GDM1 (cell line): ENCODE measurements around the gene CFAP45.
A peak's percentile ranks its signal among the peaks of the same experiment; 100 is the strongest.

ENCODE experiments used
- DNase-seq: peaks from one replicate; lab custom pipeline; 2025; lab: John Stamatoyannopoulos, UW

Gene CFAP45

GRCh38 chr1:159923203-159924024, 23.4 kb upstream of the CFAP45 start:
- DNase-seq, result peak; percentile 66

GRCh38 chr1:159922511-159923202, 22.7 kb upstream of the CFAP45 start:
- DNase-seq, result no peak

DNA sequence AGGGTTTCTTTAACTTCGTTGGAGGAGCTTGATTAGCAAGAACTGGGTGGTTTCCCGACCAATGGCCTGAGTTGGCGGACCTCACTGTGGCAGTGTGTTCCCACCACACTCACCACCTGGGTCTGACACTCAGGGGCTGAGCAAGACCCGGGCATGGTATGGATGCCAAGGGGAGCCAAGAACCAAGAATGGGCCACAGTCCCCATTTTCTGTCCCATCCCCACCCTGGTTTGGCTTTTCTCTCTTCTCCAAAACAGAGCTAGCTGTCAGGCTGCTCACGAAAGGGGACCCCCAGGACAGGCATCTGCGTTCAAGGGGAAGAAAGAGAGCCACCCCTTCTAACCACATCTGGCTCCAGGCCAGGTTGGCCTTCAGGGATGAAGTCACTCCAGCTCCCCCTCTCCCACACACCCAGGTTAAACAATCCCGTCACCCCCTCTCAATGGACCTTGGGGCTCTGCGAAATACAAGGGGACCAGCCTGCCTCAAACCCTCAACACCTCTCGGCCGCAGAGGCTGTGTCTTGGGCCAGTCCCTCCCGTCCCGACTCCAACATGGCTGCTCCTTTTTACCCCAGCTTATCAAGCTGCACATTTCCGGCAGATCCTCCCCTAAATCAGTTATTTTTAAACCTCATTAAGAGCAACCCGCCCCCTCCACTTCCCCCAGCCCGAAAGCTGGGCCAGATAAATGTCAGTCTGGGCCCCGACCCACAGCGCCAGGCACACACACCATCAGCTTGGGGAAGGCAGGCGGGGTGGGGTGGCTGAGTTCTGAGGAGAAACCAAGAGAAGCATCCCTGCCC, 21.9 kb upstream of the CFAP45 start:
- DNase-seq, result peak; percentile 63

DNA sequence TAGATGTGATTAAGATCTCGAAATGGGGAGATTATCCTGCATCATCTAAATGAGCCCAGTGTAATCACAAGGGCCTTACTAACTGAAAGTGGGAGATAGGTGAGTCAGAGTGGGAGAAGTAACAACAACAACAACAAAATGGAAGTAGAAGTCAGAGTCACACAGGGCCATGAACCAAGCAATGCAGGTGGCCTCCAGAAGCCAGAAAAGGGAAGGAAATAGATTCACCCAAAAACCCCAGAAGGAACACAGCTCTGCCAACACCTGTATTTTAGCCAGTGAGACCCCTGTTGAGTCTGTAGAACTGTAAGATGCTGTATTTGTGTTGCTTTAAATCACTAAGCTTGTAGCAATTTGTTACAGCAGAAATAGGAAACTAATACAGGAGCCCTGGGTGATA, 21.3 kb upstream of the CFAP45 start:
- no peak for DNase-seq

GRCh38 chr1:159920651-159921050, 20.7 kb upstream of the CFAP45 start:
- DNase-seq, result no peak

DNA sequence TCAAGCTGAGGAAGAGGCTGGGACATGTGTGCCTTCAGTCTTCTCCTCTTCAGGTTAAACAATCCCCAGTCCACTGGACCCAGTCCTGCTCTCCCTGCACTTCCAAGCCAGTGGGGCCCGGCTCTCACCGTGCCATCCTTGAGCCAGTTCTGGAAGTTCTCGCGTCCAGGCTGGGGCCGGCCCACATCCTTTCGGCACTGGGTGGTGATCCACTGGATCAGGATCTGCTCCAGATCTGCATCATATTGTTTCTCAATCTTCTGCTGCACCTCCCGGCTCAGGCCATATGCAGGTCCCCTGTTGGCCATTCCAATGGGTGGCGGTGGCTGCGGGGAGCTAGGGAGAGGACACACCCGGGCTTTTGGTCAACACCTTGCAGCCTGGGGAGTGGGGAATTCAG, 20.2 kb upstream of the CFAP45 start:
- DNase-seq, result no peak

- DNase-seq, result no peak
Observed at GRCh38 chr1:159919236-159919865, 19.4 kb upstream of the CFAP45 start.

GRCh38 chr1:159918352-159919200, 18.6 kb upstream of the CFAP45 start:
- no peak for DNase-seq

GRCh38 chr1:159917533-159918351, 17.8 kb upstream of the CFAP45 start:
- DNase-seq, result peak; percentile 37

- DNase-seq, result no peak
Observed at GRCh38 chr1:159916242-159917051, 16.5 kb upstream of the CFAP45 start.

DNA sequence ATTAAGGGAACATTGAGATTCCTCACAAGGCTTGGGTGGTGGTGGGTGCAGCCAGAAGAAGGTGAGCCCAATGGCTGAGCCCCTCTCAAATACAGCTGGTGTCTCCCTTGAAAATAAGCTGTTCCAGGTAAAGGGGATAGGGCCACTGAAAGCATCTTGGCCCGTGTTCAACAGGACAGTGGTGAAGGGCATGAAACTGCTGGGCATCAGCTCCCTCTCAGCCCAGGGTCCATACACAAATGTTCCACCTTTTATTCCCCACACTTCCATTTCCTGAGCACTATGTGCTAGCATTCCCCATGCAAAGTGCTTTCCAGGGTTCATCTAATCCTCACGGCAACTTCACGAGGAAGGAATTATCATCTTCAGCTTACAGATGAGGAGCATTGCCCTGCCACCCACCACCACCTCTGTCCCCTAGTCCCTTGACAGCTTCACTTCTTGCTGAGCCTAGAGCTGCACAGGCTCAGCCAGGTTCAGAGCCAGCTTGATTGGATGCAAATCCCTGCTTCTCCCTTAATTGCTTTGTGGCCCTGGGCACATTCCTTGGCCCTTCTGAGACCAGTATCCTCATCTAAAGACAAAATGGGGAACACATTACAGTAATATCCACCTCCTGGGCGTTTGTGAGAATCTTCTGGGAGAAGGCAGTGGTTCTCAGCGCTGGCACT, 15.7 kb upstream of the CFAP45 start:
- no peak for DNase-seq

DNA sequence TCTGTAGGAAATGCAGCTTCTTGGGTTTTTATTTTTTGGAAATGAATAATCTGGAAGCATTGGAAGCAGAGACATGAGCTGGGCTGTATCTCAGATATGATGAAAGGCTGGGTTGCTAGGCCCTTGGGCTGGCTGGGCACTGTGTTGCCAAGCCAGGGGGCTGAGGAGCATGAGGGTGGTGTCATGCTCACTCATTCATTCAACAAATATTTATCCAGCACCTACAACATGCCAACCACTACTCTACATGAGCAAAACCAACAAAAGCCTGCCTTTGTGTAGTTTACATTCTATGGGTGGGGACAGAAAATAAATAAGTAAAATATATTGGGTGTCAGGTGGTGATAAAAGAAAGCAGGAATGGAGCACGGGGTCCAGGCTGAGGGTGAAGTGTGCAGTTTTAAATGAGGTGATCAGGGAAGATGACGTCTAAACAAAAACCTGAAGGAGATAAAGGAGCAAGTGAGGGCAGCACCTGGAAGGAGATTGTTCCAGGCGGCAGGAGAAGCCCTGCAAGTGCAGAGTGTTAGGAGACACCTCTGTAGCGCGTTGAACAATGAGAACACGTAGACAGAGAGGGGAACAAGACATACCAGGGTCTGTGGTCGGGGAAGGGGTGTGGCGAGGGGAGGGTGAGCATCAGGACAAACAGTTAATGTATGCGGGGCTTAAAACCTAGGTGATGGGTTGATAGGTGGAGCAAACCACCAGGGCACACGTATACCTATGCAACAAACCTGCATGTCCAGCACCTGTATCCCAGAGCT, 14.5 kb upstream of the CFAP45 start:
- no peak for DNase-seq

- no peak for DNase-seq
Observed at GRCh38 chr1:159913451-159914192, 13.7 kb upstream of the CFAP45 start.

- peak; percentile 67 for DNase-seq
Observed at GRCh38 chr1:159911326-159912070, 11.5 kb upstream of the CFAP45 start.

DNA sequence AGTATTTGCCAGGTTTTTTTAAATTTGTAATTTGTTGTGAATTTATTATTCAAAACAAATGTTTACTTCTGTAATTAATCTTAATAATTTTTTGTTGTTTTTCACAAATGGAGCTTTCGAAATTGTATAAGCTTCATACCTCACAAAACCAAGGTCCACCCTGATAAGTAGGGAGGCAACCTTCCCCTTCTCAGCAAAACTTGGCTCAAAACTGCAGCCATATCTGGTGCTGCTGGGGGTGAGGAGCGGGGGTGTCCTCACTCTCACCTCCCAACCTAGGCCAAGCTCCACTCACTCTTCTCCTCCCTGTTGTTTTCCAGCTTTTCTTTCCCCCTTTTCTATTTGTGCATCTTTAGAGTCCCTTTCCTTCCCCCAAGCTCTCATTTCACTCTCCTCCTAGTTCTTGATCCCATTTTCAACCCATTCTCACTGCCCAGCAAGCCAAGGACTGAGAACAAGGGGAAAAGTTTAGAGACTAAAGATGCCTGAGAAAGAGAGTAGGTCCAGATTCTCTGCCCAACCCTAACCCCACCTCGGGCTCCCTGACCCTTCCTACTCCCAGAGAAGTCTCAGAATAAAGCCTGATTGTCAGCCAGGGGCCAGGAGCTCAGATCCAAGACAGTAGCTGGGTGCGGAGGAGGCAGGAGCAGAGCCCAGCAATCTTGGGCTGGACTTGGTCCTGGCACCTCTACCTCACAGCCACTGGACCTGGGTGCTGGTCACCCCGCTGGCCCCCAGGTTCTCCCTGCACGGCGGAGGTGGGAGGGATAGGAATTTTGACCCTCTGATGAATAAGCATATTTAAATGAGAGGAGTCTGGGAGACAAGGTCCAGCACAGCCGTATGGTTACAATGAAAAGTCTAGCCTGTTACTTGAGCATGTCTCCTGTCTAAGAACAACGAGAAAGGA, 8.3 kb upstream of the CFAP45 start:
- DNase-seq, result no peak

- no peak for DNase-seq
Observed at GRCh38 chr1:159906960-159907359, 7.0 kb upstream of the CFAP45 start.
